ENCODE results near the gene EXT2. TPM values are rescaled to one million over a fixed set of nuclear protein-coding genes. Genes with fewer than 3 reads are reported as not detected.

The EXT2 gene
- total and polyA plus RNA-seq, 4 donors = 18.0 to 95.3 (median 45.9) TPM

DNA sequence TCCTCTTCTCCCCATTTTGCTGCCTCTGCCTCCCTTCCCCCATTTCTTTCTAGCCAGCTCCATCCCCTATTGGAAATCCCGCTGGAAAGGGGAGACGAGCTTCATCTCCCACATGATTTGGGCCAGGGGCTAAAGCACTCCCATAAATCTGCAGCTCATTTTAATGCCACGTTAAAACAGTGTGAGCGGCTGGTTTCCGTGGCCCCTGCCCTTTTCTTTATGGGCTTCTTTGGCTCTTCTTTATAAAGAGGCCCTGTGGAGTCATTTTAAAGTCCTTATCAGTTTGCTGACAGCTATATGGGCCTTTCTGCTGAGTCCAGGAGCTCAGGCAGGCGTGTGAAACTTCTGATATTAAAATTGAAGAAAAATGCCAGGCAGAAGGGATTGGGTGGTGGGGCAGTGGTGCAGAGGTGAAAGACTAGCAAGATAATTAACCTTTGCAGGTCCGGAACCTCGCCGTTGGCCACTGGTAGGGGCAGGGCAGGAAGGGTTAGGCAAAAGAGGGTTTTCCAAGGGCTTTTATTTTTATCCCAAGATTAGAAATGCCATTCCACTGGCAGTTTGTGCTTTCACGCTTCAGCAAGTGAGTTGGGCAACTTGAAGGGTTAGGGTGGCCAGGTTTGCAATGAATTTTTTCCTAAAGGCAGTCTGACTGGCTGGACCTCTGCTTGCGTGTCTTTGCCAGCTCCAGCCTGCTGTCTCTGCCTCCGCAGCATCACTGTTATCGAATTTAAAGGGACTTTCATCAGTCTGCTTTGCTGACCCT, 44.3 kb downstream of the EXT2 start:
- Histone ChIP-seq H3K9ac (ENCODE audit: insufficient read depth in 1 of 2, low read length in 2 of 2) (no peak overlapping the region), H3K27ac (ENCODE audit: low read depth in 1 of 2, low read length in 1 of 2) (no peak overlapping the region), H3K27me3 (ENCODE audit: control insufficient read depth in 3 of 3, insufficient read depth in 3 of 3, low read length in 2 of 3) (no peaks in the 10 kb centered on the region), H3K9me3 (ENCODE audit: control insufficient read depth in 4 of 4, insufficient read depth in 3 of 4, low read length in 3 of 4) (no peaks in the 10 kb centered on the region), H3K4me3 (no peak overlapping the region), H3K4me1 (ENCODE audit: control insufficient read depth in 5 of 5, insufficient read depth in 5 of 5, low read length in 5 of 5) (peaks cover 2 to 20% (median 12%) of the 10 kb centered on the region in 5 donors), H3K36me3 (ENCODE audit: control insufficient read depth in 4 of 4, insufficient read depth in 4 of 4, low read length in 4 of 4) (peaks cover under 1 to 17% (median 5%) of the 10 kb centered on the region in 4 donors)
- TF ChIP-seq CTCF (IDR thresholded peaks at IDR 0.05; ENCODE audit: control extremely low read depth, extremely low read depth) = no peak
- no peak for ATAC-seq (ENCODE audit: insufficient read depth, low FRiP score)
- peak in 2 of 3 donors; percentile 14 to 17 for DNase-seq
- 84 to 92% methylated on average over 13 of the region's 13 CpGs for WGBS, 2 donors

DNA sequence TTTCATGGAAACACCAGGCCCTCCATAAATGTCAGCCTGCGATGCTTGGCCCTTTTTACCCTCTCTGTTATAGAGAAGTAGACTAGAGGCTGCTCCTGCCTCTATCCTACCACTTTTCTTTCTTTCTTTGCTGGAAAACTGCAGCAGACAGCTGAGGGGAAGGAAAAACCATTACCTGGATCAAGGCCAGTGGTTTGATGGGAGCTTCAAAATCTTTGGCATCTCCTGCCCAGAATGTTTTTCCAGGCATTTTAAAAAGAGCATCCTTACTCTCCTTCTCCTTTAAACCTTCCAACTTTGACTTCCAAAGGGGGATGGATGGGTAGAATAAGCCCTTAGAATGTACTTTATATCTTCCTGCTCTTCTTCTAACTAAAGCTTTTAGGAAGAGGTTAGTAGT, 44.9 kb downstream of the EXT2 start:
- no peak for TF ChIP-seq CTCF (IDR thresholded peaks at IDR 0.05; ENCODE audit: control extremely low read depth, extremely low read depth)
- H3K36me3 ChIP-seq (ENCODE audit: control insufficient read depth in 4 of 4, insufficient read depth in 4 of 4, low read length in 4 of 4) = peaks cover 0 to 17% (median 5%) of the 10 kb centered on the region in 4 donors
- no peaks in the 10 kb centered on the region for H3K9me3 ChIP-seq (ENCODE audit: control insufficient read depth in 4 of 4, insufficient read depth in 3 of 4, low read length in 3 of 4)
- ATAC-seq (ENCODE audit: insufficient read depth, low FRiP score) (no peak), DNase-seq (peak in 2 of 3 donors; percentile 22 to 38)
- H3K9ac ChIP-seq (ENCODE audit: insufficient read depth in 1 of 2, low read length in 2 of 2) = no peak overlapping the region
- peaks cover 2 to 23% (median 12%) of the 10 kb centered on the region in 5 donors for H3K4me1 ChIP-seq (ENCODE audit: control insufficient read depth in 5 of 5, insufficient read depth in 5 of 5, low read length in 5 of 5)
- no peak overlapping the region for H3K4me3 ChIP-seq
- 79 to 84% methylated on average over 1 of the region's 1 CpG for WGBS, 2 donors
- peak overlapping the region in 1 of 2 donors; percentile 16 for H3K27ac ChIP-seq (ENCODE audit: low read depth in 1 of 2, low read length in 1 of 2)
- no peaks in the 10 kb centered on the region for H3K27me3 ChIP-seq (ENCODE audit: control insufficient read depth in 3 of 3, insufficient read depth in 3 of 3, low read length in 2 of 3)

DNA sequence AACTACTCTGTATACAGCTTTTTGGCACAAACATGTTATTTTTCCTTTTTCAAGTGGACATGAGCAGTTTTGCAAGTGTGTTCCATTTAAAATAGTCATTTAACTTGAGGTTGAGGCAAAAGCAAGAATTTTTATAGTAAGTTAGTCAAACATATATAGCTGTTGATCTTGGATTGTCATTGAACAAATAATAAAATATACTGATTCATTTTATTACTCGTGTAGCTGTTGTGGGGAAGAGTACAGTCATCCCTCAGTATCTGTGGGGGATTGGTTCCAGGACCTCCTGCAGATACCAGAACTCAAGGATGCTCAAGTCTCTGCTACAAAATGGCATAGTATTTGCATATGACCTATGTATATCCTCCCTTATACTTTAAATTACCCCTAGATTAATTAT, 45.3 kb downstream of the EXT2 start:
- 87 to 97% methylated on average over 1 of the region's 1 CpG for WGBS, 2 donors
- Histone ChIP-seq H3K27me3 (ENCODE audit: control insufficient read depth in 3 of 3, insufficient read depth in 3 of 3, low read length in 2 of 3) (no peaks in the 10 kb centered on the region), H3K36me3 (ENCODE audit: control insufficient read depth in 4 of 4, insufficient read depth in 4 of 4, low read length in 4 of 4) (peaks cover 0 to 19% (median 6%) of the 10 kb centered on the region in 4 donors), H3K9ac (ENCODE audit: insufficient read depth in 1 of 2, low read length in 2 of 2) (no peak overlapping the region), H3K9me3 (ENCODE audit: control insufficient read depth in 4 of 4, insufficient read depth in 3 of 4, low read length in 3 of 4) (no peaks in the 10 kb centered on the region), H3K4me1 (ENCODE audit: control insufficient read depth in 5 of 5, insufficient read depth in 5 of 5, low read length in 5 of 5) (peaks cover 2 to 23% (median 12%) of the 10 kb centered on the region in 5 donors), H3K27ac (ENCODE audit: low read depth in 1 of 2, low read length in 1 of 2) (no peak overlapping the region), H3K4me3 (no peak overlapping the region)
- no peak for TF ChIP-seq CTCF (IDR thresholded peaks at IDR 0.05; ENCODE audit: control extremely low read depth, extremely low read depth)
- DNase-seq = no peak
- ATAC-seq (ENCODE audit: insufficient read depth, low FRiP score) = no peak
